ENCODE data around the gene RIMS4.

RIMS4 gene

DNA sequence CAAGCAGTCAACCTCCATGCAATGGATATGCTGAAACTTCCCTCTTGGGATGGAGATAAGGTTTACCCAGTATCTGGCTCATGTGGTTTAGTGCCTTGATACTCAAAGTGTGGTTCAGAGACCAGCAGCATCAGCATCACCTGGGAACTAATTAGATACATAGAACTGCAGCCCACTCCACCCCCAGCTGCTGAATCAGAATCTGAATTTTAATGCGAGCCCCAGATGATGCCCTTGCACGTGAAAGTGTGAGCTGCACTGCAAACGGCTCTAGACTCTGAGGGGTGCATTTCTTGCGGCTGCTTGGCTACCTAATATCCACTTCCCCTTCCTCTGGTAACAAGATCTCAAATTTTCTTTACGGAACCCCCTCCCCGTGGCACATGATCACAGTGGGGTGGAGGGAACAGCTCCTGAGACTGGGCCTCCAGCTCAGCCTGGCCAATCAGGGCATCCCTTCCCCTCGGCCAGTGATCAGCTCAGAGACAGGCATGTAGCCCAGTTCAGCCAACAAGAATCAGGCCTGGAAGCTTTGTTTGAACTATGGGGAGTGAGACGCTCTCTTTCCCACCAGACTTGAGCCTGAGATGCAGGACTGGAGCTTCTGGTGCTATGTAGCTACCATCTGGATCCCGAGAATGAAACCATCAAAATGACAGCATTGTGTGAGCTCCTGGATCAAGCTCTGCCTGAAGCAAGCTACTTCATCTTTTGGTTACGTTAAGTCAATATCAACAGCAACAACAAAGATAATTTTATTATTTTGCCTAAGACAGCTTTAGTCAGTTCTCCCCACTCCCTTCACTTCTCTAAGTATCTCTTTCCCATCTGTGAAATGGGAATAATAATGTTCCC lies 51.9 kb downstream of the RIMS4 start:
- no peak for DNase-seq

DNA sequence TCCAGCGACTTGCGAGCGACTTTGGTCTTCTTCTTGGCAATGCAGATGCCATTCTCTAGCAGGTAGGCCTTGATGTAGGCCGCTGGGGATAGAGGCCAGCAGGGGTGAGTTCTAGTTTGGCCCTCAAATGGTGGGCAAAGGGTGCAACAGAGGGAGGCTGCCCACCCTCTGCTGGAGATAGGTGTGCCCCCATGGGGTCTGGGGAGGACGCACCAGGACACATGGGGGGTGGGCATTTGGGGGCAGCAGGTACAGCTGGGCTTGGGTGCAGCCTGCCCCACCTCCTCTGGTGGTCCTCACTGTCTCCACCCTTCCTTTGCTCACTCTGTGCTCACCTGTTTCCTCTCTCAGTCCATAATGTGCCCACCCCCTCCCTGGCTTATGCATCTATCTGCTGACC lies 53.4 kb downstream of the RIMS4 start:
- no peak for DNase-seq

DNA sequence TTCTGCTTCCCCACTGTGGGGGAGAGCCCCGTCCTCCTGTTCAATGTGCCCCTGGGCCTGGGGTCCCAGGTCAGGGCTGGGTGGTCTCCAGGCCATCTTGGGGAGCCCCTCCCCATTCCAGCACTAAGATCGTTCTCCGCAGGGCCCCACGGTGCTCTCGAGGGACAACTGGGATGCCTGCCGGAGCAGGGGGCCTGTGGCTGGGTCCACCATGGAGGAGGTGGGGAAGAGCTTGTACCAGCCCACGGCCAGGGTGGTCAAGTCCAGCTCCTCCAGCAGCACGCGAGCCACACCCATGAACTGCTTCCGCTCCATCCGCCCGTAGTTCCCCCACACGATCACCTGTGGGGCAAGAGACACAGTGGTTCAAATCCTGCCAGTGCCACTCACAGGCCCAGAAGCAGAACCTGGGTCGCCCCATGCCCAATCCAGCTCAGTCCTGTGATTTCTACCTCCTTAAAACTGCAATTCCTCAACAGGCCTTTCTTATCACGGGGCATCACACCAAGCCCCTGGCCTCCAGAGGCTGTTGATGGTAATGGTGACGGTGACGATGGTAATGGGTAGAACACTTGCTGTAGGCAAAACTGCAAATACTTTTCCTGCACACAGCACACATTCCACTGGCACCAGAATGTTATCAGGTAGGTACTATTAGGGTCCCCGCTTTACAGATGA lies 54.2 kb downstream of the RIMS4 start:
- DNase-seq, result no peak

GRCh38 chr20:44754554-44754953 lies 55.8 kb downstream of the RIMS4 start:
- no peak for DNase-seq

- peak; percentile 16 for DNase-seq
Observed at GRCh38 chr20:44752099-44752931, 58.0 kb downstream of the RIMS4 start.

DNA sequence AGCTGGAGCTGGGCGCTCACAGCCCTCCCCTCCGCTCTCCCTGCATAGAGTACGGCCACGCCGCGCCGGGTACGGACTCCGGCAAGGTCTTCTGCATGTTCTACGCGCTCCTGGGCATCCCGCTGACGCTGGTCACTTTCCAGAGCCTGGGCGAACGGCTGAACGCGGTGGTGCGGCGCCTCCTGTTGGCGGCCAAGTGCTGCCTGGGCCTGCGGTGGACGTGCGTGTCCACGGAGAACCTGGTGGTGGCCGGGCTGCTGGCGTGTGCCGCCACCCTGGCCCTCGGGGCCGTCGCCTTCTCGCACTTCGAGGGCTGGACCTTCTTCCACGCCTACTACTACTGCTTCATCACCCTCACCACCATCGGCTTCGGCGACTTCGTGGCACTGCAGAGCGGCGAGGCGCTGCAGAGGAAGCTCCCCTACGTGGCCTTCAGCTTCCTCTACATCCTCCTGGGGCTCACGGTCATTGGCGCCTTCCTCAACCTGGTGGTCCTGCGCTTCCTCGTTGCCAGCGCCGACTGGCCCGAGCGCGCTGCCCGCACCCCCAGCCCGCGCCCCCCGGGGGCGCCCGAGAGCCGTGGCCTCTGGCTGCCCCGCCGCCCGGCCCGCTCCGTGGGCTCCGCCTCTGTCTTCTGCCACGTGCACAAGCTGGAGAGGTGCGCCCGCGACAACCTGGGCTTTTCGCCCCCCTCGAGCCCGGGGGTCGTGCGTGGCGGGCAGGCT lies 60.1 kb downstream of the RIMS4 start:
- DNase-seq, result no peak

DNA sequence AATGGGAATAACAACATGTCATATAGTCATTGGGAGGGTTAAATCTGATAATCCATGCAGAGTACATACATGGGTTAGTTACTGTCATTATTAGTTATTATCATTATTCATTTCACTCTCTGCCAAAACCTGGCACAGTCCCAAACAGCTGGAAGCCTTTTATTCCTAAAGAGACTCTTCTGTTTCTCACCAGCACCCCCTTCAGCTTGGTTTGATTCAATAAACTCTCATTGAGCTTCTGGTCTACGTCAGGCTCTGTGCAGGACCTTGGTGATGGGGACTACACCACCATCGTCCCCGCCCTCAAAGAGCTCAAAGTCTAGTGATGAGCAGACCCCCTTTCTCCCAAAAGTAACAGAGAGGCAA lies 62.4 kb downstream of the RIMS4 start:
- DNase-seq, result peak; percentile 29

DNA sequence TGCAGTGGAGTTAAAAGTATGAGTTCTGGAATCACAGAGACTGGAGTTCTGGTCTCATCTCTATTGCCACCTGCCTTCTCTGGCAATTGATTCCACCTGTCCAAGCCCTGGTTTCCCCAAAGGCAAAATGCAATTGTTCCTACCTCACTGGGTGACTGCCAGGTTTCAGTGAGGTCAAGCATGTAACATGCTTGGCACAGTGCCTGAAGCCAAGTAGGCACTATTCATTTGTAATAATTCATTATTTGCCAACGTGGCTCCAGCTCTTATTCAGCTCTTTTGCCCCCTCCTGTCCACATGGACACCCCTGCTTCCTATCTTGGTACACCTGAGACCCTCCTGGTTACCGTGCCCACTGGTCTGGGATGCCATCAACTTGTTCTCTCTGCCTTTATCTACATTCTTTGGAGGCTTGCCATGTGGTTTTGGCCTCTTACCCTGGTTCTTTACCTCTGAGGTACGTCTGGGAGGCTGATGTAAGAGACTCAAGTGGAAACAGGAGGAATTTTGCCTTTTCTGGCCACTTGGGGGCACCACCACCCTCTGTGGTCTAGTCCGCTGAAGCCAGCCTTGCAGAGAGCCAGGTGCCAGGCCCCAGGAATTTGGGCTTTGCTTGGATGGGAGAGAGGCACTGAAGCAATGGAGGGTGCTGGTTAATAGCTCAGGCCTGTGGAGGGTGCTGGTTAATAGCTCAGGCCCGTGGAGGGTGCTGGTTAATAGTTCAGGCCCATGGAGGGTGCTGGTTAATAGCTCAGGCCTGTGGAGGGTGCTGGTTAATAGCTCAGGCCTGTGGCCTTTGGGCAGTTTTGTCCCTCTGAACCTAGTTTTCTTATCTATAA lies 63.0 kb downstream of the RIMS4 start:
- peak; percentile 97 for DNase-seq

DNA sequence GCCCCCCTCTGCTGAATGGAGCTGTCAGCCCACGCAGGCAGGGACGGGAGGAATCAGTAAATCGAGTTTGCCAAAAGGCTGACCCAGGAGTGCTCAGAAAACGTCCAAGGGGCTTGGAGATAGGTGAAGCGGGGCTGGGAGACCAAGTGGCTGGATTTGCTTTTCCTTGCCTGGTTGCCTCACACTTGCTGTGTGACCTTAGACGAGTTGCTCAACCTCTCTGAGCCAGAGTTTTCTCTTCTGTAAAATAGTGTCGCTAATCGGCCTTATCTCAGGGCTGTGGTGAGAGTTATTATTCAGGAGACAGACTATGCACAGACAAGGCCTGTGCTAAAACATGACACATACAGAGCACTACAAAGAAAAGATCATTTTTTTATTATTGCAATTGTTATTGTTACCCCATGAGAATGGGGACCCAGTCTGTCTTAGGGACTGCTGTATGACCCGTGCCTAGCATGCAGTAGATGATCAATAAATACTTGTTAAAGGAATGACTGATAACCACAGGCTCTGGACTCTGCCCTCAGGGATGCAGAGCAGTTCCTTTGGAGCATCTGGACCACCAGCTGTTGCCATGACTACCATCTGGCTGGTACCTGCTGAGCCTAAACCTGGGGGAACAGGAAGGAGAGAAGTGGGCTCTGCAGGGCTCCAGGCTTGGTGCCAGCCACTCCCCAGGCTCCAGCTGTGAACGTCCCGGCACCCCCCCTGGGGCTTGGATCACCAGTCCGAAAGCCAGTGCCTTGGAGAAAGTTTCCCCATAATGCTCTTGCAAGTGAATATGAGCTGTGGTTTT lies 63.8 kb downstream of the RIMS4 start:
- DNase-seq, result peak; percentile 97

GRCh38 chr20:44745598-44746366 lies 64.6 kb downstream of the RIMS4 start, which contains the start of gene KCNK15:
KCNK15 (plus strand) TSS chr20:44745865; CDS start chr20:44745911, 46 bp downstream.
- DNase-seq, result no peak

GRCh38 chr20:44745122-44745597 lies 65.2 kb downstream of the RIMS4 start:
- DNase-seq, result no peak

GRCh38 chr20:44743916-44744655 lies 66.3 kb downstream of the RIMS4 start:
- no peak for DNase-seq

DNA sequence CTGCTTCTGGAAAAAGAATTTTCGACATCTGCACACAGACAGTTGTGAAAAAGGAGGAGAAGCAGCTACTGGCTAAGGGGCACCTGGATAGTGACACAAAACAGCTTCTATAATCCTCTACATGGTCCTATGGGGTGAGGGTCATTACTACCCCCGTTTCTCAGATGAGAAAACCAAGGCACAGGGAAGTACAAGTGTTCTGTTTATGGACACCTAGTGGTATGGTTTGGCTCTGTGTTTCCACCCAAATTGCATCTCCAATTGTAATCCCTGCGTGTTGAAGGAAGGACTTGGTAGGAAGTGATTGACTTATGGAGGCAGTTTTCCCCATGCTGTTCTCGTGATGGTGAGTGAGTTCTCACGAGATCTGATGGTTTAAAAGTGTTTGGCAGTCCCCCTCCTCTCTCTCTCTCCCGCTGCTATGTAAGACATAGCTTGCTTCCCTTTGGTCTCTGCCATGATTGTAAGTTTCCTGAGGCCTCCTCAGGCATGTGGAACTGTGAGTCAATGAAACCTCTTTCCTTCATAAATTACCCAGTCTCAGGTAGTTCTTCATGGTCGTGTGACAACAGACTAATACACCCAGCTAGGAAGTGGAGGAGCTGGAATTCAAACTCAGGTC lies 67.2 kb downstream of the RIMS4 start:
- no peak for DNase-seq

DNA sequence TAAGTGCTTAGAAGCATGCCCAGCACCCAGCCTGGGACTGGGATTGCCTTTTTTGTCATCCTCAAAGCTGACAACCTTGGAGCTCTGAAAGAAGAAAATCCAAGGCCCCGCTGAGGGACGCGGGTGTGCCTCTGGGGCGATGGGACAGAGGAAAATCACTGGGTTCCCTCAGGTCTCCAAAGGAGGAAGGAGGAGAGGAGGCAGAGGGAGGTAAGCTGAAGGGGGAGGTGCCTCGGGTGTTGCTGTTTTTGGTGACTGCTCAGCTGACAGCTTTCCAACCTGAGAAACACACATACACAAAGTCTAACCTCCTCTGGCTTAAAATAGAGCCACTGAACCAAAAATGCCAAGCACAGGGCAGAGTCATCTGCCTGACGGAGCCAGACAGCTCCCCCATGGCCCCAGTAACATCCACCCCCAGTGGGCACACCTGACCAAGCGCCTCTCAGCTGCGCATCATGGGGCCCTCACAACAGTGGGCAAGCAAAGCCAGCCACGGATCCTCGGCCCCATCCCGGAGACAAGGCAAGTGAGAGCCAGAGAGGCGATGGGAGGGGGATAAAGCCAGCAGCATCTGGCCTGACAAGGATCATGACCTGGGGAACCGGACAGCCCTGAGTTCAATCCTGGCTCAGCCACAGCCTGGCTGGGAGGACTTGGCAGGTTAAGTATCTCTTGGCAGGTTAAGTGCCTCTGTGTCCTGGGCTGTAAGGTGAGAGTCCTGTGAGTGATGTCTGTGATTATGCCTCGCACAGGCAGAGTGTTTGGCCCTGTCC lies 67.9 kb downstream of the RIMS4 start:
- no peak for DNase-seq

- peak; percentile 95 for DNase-seq
Observed at GRCh38 chr20:44739942-44740341, 70.4 kb downstream of the RIMS4 start.

DNA sequence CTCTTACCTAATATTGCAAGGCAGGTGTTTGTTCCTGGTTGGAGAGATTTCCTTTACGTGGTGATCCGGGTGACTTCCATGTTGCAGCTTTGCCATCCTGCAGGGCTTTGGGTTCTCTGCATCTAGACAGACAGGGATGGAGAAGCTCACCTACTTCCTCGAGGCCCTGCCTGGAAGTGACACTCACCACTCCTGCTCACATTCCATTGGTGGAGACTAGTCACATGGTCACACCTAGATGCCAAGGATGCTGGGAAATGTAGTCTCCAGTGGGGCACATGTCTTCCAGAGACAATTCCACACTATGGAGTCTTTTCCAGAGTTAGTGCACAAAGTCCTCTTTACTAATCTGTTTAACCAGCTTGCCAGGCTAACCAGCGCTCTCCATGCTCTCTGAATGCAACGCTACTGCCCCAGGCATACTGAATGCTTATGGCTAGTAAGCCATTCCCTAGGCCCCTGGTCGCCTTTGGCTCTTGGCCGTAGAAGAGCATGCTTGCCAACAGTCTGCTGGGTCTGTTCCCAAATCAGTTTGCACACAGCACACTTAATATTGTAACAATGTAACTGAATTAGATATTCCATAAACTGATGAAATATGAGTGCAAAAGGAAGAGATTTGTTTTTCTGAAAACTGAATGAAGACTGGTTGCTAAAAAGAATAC lies 71.4 kb downstream of the RIMS4 start:
- peak; percentile 90 for DNase-seq

DNA sequence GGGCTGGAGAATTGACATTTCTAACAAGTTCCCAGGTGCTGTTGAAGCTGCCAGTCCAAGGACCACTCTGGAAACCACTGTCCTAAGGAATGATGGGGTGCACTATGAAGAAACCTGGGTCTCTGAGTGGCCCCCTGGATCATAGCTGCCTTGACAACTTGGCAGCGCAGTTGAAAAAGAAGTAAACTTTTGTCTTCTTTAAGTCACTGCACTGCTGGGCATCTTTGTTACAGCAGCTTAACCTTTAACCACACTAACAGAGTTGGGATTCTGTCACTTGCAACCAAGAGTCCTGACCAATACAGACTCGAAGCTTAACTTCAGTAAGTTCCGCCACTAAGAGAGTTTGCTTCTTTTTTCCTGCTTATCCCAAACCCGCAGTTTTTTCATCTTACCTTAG lies 73.2 kb downstream of the RIMS4 start:
- DNase-seq, result no peak
